ENCODE data around the gene BEND3. TPM values are rescaled to one million over a fixed set of nuclear protein-coding genes. Genes with fewer than 3 reads are reported as not detected.

Gene BEND3
- total RNA-seq, 1 experiment from 2014 or later = 70.2 TPM

GRCh38 chr6:107101211-107101610 lies 14.1 kb downstream of the BEND3 start:
- Mint-ChIP-seq H3K27me3 (ENCODE audit: low read depth) (no peaks in the 10 kb centered on the region), H3K4me3 (no peak overlapping the region), H3K4me1 (peaks cover 44 to 46% of the 10 kb centered on the region in 2 experiments), H3K9me3 (no peaks in the 10 kb centered on the region), H3K36me3 (ENCODE audit: insufficient read depth in 1 of 3, low read depth in 3 of 3) (peaks cover 1 to 41% (median 22%) of the 10 kb centered on the region in 3 experiments; a peak in 6 of 7 replicates), H3K27ac (no peak overlapping the region)
- Histone ChIP-seq H3K14ac (ENCODE audit: insufficient read depth, low read length) (no peak overlapping the region), H2BK12ac (ENCODE audit: insufficient read length, low read depth, low read length) (no peak overlapping the region), H2BK15ac (ENCODE audit: low read depth, low read length) (no peak overlapping the region), H3K4me2 (ENCODE audit: insufficient read depth, insufficient read length, low read length) (no peak overlapping the region), H3K79me1 (ENCODE audit: insufficient read depth, low read depth, low read length, poor library complexity, severe bottlenecking) (no peaks in the 10 kb centered on the region), H3T11ph (ENCODE audit: low read length) (no peak overlapping the region), H3K23me2 (ENCODE audit: insufficient read length, low read depth, low read length, poor library complexity, severe bottlenecking) (no peaks in the 10 kb centered on the region), H3K4ac (ENCODE audit: low read depth, low read length) (no peak overlapping the region), H3K27me3 (ENCODE audit: insufficient read depth, low read length) (no peaks in the 10 kb centered on the region), H4K91ac (ENCODE audit: insufficient read length, low read depth, low read length) (no peak overlapping the region), H2BK5ac (ENCODE audit: insufficient read length, low read length) (no peak overlapping the region), H4K20me1 (ENCODE audit: control insufficient read depth, insufficient read depth, insufficient read length) (no peaks in the 10 kb centered on the region), H3K18ac (ENCODE audit: insufficient read length, low read depth, low read length) (no peak overlapping the region), H3K27ac (ENCODE audit: insufficient read length, low read depth, low read length) (no peak overlapping the region), H2AK5ac (ENCODE audit: insufficient read length, low read length) (no peak overlapping the region), H3K9ac (ENCODE audit: extremely low read depth, insufficient read length, low read length) (no peak overlapping the region), H3K4me1 (ENCODE audit: insufficient read depth, low read length) (peaks cover 15% of the 10 kb centered on the region), H4K5ac (ENCODE audit: insufficient read length, low read depth, low read length) (no peak overlapping the region), H2BK120ac (ENCODE audit: low read depth, low read length, poor library complexity, severe bottlenecking) (no peak overlapping the region), H3K9me3 (ENCODE audit: control insufficient read depth, low read depth, low read length) (no peaks in the 10 kb centered on the region), H3K79me2 (ENCODE audit: insufficient read depth, low read length) (no peaks in the 10 kb centered on the region; the same call in 1 of the 2 replicates), H3K56ac (ENCODE audit: insufficient read length, low read depth, low read length) (no peak overlapping the region), H2AFZ (ENCODE audit: low read length) (no peak overlapping the region), H4K8ac (replicated peaks; ENCODE audit: insufficient read length, low read depth, low read length) (no peak overlapping the region), H2BK20ac (ENCODE audit: low read depth, low read length, poor library complexity, severe bottlenecking) (no peak overlapping the region), H3K23ac (ENCODE audit: insufficient read length, low read depth, low read length) (no peak overlapping the region)
- DNase-seq = no peak
- TF ChIP-seq CTCF (conservative IDR thresholded peaks at IDR 0.05) = no peak

Data from H9 (cell line).